PC-3 (cell line): ENCODE results near the gene CFL2.

Source experiments
- EZH2 ChIP-seq: fragments of 300-600 bp; sonication (generic); IDR thresholded peaks from one replicate; pipeline ENCODE4 v1.6.1; 2017; ENCODE audit warnings: antibody characterized with exemption, mild to moderate bottlenecking, low read length; ENCODE audit not compliant: unreplicated experiment
- EZH2phosphoT487 ChIP-seq: fragments of 300-600 bp; sonication (generic); IDR thresholded peaks from 2 replicates; pipeline ENCODE4 v1.6.1; 2018; ENCODE audit warnings: mild to moderate bottlenecking, antibody characterized with exemption, low read length, borderline replicate concordance

- no peak for TF ChIP-seq EZH2
- no peak for TF ChIP-seq EZH2phosphoT487
Measured at GRCh38 chr14:34665785-34666435, 48.5 kb downstream of the CFL2 start.
